CD1c-positive myeloid dendritic cell (primary cell): ENCODE results near the gene SNRPA1.

ENCODE experiments used
- DNase-seq: peaks from one replicate; pipeline ENCODE4 v3.0.0-alpha.2; 2016; ENCODE audit errors: extremely low spot score

SNRPA1 gene

DNA sequence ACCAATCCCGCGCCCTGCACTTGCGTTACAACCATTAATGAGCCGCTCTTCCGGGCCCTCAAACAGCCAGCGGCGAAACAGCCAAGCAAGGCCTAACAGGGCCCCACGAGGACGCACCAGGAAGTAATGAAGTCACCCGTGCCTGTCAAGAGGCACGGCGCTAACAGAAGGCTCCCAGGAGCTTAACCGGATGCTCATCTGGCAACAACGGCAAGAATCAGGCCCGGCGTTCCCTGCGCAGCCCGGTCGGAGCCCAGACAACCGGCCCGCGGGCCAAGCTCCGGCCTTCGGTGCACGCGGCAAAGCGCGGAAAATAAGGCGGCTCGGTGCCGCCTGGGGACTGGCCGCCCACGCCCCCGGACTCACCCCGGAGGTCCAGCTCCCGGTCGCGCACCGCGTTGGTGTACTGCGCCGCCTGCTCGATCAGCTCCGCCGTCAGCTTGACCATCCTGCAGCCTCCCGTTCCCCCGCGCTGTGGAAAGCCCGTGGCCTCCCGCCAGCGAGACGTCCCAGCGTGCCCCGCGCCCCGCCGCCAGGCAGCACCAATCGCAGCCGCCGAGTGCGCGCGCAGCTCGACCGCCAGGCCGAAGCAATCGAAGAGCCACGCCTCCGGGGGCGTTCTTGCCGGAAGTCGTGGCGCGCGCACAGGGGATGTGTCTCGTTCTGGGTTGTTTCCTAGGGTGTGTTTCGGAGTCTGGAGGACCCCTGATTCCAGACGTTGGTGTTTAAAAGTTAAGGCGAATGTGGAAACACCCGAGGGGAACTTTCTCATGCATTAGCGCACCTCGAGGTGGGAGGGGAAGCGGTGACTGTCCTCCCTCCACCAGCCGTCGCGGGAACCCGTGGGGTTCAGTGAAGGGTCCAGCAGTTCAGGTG lies at the start of gene SNRPA1:
Gene SNRPA1, minus strand, starts transcription at position 518 of the 876 bp plus-strand sequence. Its CDS starts 70 bp downstream, at position 448.
- peak; percentile 99 for DNase-seq

DNA sequence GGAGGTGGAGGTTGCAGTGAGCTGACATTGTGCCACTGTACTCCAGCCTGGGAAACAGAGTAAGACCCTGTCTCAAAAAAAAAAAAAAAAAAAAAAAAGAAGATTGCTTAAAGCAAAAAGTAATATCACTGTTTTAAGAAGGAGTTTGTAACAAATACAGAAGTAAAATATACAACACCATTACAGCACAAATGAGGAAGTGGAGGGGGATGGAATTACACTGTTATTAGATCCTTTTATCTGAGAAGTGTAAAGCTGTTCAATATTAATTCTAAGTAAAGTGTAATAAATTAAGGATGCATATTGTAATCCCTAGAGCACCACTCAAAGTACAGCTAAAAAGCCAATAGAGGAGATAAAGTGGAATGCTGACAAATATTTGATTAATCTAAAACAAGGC lies 47.0 kb upstream of the SNRPA1 start:
- peak; percentile 21 for DNase-seq

DNA sequence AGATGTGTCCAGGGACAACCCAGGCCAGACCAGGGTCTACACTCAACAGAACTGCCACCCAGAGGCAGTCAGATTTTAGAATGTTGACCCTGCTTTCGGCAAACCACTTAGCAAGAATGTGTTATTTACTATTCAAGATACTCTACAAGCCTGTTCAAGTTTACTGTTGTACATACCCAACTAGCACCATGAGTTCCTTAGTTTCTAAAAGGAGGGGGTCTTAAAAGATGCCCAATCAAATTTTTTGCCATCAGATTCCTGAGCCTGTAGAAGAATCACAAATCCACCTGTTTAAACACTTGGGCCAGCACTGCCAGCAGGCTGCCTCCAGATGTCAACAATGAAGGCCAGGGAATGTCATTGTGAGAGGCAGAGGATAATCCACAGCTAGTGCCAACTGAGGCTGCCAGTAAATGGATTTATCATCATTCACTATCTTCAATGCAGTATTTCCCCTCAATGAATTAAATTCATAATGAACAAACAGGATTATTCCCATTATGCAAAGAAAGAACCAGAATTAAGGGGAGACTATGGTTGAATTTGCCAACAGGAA lies 43.5 kb upstream of the SNRPA1 start:
- DNase-seq: no peak

DNA sequence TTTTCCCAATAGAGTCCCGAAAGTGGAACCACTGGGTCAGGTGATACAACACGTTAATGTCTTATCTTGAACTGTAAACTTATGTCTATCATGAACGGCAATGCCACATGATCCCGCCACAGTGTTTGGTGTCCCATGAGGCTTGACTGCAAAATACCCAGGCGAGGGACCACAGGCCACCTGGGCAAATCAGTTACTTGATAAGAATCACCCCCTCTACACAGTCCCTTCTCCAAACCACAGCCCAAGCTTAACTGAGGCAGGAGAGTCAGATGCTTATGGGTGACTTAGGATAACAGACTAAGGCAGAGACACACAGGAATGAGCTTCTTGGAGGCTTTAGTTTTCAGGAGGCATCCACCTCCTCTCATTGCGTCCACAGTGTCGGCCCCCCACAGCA lies 42.9 kb upstream of the SNRPA1 start:
- no peak for DNase-seq

DNA sequence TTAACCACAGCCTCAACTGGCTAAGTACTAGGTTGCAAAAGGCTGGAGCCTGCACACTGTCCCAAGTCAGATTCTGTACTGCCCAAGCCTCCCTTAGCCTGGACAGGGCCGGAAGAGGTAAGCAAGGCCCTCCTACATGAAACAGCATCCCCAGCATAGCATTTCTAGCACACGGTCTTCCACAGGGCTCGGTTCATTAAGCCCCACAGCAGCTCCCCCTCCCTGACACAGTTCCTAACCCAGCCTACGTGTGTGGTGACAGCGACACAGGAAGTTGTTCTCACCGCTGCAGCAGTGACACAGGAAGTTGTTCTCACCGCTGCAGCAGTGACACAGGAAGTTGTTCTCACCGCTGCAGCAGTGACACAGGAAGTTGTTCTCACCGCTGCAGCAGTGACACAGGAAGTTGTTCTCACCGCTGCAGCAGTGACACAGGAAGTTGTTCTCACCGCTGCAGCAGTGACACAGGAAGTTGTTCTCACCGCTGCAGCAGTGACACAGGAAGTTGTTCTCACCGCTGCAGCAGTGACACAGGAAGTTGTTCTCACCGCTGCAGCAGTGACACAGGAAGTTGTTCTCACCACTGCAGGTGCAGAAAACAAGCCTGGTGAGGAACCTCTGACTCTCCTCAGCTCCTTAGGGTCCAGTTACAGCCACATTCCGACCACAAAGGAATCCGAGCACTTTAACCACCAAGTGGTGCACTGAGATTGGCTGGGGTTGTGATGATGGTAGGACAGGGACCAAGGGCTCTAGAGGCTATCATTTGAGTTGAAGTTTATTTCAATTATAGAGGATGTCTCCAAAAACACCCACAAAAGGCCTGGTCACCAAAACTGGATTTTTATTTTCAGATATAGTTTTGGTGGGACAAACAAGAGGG lies 39.1 kb upstream of the SNRPA1 start:
- peak; percentile 44 for DNase-seq

DNA sequence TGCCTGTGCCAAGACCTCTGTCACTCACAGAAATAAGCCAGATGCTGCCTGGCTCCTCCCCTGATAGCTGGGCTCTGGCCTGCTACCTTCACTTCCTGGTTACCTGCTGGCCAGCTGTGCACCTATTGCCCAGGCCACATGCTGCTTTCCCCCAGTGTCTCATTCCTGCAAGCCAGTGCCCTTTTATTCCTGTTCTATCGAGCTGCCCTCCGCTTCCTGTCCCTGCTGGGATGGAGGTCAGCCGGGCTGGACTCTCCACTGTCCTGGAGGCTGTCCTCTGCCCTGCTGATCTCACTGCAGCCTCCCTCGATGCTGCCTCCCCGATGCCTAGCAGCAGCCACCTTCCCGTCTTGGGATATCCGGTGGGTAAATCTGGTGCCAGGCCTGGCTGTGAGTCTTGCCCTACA lies 37.0 kb upstream of the SNRPA1 start:
- no peak for DNase-seq

DNA sequence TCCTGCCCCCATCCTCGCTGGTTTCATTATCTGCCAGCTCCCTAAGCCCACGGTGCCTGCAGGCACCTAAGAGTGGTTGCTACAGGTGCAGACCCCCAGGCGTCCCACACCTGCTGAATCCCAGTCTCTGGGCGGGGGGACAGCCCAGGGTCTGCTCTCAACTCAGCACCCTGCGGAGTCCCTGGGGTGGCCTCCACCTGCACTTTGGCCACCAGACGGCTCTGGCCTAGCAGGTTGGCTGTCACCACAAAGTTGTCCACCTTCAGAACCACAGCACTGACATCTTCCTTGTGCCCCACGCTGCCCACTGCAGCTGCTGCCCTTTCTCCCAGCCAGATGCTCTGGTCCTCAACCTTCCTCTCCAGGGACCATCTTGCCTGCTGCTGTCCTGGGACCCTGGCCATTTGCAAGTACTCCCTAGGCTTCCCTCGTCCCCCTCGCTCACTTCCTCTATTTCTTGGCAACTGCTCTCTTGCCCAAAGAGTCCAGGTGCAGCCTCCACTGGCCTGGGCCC lies 34.9 kb upstream of the SNRPA1 start:
- no peak for DNase-seq

DNA sequence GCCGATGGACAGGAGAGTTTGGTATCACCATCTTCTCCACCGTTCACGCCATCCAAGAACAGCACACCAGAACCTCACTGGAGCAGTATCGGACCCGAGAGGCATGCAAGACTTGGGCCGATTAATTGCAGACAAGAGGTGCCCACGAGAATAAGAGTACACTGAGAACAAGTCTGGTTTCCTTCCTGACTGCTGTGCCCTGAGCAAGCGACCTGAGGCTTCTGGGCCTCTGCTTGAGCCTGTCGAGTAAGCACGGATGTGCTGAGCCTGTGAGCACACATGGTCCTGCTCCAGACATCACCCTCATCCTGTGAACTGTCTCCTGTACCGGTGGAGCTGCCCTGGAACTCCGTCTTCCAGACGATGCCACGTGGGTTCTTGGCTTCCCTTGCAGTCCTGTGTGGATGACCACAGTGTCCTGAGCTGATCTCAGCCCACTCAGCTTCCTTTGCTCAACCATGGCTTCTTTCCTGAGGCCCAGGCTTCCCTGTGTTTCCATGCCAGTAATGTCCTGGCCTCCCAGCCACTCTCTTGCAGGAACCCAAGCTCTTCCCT lies 34.3 kb upstream of the SNRPA1 start:
- no peak for DNase-seq

DNA sequence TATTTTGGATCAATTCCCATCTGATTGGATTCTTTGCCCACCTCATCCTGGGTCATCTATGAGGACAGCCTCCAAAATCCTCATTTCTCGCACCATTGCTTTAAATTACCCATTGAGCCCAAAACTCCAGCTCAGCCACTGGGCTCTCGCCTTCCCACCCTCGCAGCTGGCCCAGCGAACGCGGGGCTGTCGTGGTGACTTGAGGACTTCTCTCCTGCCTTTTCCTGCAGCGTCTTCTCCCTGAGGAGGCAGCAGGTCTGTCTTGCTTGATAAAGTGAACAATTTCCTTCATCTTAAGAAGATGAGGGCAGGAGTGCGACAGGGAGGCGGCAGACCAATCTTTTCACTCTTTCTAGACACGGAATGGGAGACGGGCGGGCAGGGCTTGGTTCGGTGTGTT lies 33.0 kb upstream of the SNRPA1 start:
- DNase-seq: no peak

DNA sequence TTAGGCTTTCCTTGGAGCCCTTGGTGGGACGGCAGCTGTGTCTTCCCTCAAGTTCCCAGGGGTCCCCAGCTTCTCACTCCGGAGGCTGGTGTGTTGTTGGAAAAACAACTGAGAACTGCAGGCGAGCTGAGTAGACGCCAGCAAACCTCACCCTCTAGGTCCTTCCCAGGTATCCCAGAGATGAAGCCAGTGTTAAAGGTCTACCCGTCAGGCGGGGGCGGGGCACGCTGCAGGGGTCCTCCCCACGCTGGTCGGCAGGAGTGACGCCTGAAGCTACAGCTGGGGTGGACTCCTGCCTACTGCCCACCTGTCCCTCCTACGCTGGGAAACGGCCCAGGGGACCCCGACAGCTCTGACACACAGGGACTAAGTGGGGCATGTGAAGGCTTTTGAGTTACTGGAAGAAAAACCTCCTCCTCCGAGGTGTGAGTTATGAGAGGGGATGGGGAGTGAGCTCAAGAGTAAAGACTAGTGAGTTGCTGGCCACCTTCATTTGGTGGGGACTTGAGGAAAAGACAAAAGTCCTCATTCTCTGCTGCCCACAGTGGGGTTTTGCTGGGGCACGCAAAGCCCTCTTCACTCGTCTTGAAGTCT lies 32.2 kb upstream of the SNRPA1 start:
- no peak for DNase-seq

DNA sequence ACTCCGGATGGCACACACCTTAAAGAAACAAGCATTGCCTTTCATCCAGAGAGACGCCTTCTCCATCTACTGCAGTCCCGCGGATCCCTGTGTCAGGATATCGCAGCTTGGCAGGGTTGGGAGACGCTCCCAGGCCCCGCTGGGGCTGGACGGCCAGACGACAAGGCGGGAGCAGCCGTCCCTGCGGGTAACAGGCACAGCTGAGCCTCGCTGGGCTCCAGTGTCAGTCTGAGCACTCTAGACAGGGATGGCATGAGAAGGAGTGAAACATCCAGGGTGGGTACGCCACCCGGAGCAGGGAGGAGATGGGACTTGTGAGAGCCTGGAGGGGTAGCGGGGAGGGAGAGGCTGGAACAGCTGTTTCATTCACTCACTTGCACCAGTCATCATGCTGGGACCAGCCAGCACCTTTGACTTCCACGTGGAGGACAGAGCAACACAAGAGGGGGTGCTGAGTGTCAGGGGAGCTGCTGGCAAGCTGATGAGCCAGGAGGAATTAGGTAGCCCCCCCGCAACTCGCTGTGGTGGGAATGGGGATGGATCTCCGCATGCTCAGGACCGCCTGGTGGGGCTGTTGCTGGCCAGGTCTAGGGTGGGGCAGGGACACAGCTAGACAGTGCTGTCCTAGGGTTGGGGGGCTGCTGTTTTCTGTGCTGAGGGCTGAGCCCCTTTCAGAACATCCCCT lies 31.6 kb upstream of the SNRPA1 start:
- no peak for DNase-seq

DNA sequence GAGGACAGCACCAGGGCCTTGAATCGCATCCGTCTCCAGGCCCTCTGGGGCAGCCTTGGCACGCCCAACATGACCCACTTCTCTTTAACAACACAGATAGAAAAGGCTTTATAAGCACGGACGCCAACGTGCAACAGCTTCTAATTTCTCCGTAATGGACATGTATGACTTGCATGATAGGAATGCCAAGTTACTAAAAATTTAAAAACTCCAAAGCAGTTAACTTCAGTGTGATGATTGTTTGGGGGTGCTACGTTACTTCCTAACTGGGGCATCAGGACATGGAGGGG lies 30.9 kb upstream of the SNRPA1 start:
- no peak for DNase-seq

DNA sequence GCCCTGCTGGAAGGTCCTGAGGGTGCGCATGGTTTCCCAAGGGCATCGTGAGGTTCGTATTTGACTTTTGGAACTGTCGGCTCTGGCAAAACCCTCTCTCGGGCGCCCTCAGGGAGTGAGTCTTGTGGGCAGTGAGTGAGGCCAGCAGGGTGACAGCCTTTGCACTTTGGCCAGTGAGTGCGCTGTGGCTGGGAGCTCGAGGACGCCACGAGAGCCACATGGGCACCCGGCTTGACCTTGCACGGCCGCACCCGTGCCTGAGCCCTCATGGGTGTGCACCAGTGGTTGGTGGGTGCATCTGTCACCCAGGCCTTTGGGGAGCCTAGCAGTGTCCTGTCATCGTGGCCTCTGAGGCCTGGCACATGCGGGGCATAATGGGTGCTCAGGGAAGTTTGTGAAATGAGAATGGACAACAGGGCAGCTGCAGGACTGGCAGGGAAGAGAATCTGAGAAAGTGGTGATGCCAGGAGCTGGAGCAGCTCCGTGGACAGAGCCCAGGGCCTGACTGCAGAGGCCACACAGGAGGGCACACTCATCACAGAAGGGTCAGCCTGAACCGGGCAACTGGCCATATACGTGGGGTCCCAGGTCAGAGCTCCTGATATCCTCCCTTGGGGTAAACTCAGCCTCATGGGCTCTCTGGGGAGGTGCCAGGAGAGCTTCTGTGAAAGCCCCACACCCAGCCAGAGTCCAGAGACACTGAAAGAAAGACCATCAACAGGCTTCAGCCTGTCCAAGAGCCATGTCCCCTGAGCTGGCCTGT lies 30.4 kb upstream of the SNRPA1 start:
- DNase-seq: no peak

DNA sequence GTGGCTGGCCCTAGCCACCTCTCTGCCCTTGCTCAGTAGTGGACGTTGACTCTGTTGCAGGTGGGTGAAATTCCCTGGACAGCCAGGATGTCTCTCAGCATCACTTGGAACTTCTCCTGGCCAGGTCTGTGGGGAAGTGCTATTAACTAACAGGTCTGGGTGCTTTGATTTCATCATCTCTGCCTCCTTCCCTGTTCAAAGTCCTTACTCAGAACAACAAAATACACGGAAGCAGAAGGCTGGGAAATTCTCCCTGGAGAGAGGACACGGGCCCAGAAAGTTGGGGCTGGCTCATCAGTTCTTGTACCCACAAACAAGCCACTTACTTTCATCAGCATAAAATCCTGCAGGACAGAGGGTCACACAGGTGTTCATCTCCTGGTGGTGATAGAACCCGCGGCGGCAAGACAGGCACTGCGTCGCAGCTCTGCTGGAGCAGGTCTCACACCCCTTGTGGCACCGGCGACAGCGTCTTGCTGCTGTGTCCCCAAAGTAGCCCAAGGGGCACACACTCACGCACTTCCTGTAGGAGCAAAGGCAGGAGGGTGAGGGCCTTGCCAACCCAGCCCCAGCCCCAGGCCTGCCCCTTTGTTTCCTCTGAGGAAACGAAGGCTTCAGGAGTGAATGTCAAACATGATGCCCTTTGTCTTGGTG lies 29.6 kb upstream of the SNRPA1 start:
- DNase-seq: no peak

DNA sequence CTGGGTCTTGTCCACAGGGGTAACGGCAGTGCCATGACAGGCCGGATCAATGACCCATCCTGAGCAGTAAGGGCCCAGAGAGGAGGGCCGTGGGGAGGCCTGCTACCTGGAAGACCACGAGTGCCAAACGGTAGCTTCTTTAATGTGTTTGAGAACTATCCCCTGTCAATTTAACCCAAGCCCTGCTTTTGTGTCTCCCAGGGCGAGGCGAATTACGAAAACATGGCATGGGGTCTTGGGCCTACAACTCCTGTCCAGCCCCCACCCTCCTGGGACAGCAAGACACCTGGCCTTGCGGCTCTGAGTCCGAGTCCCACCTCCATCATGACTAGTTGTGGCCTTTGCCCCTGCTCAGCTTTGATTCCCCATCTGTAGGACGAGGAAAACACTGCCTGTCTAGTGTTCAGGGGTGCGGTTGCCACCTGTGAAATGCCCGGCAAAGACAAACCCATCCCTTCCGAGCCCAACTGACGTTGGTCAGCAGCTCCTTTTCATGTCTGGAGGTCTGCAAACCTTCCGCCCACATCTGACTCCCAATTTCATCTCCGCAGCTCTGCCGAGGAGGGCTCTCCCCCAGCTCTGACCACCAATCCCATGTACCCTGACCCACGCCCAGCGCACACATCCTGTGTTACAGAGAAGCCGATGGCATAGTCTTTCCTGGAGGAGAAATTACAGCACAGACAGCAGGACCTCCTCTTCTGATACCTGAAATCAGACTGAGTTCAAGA lies 28.9 kb upstream of the SNRPA1 start:
- DNase-seq: no peak

DNA sequence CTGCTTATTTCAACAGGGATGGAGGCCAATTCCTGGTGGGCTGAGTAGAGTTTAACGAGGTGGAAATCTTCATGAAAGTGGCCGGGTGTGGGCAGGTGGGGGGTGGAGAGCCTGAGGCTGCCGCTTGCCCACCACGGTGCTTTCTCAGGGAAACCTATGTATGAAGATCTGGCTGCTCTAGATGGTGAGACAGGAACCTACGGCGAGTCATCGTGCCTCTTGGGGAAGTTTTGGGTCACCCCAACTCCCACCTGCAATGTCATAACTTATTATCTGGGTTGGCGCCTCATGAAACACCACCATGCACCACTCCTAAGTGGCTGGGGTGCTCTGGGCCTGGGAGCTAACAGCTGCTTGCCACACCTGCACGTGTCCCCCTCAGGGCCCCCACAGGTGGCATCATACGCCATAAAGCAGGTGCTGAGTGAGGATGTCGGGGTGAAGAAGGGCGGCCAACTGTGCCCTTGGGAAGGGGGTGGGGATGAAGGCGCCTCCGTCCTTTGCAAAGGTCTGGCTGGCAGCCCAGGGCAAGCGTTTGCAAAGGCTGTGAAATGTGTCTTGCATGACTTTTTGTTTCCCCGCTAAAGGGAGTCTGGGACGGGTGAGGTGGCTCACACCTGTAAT lies 27.9 kb upstream of the SNRPA1 start:
- DNase-seq: no peak

DNA sequence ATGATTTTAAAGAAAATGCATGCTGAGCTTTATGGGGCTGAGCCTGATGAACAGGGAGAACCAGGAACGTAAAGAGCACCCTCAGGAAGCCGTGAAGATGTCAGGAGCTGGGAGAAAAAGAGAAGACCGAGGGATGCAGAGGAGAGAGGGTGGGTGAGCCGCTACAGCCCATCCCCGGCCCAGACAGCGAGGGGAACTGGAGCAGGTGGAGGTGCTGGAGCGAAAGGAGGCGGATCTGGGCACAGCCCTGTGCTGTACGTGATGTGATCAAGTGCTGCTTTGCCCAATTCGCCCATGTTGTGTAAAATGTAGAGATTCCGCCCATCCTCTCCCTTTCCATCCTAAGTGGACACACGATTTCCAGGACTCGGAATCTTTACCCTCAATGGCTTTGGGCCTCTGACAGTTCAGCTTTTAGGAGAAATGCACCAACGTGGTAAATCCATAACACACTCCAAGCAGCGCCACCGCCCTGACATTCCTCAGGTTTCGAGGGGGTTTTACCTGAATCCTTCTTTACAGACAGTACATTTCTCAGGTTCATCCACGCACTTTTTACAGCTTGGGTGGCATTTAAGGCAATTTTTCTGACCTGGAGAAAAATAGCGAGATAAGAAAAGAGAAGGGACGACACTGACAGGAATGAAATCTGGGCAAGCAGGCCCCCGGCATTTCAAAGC lies 27.1 kb upstream of the SNRPA1 start:
- DNase-seq: no peak

DNA sequence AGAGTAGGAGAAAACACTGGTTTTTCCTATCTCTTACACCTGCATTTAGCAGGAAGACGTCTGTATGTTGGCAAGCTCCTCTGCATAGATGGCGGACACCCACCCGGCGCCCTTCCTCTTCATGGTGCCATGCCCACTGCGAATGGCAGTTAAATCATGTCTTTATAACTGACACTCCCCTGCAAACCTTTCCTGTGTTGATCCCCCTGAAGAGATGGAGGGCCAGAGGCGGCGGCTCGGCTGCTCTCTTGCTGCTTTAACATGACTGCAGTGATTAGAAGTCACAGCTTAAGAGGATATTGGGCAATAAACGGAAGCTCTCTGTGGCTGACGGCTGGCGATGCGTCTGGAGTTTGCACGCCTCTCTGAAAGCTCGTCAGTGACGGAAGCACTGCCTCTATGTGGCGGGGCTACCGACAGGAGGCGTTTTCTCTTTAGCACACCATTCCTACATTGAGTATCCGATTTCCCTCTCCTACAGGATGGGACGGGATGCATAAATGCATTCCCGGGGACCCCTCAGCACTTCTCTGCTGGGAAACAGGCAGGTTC lies 25.5 kb upstream of the SNRPA1 start:
- peak; percentile 71 for DNase-seq
